Adrenal gland (tissue), 12 donors: ENCODE results near the gene HDAC1. TPM values are rescaled to one million over a fixed set of nuclear protein-coding genes. Genes with fewer than 3 reads are reported as not detected.

Experiments
- DNase-seq, 7 donors: peaks; one replicate each; pipeline ENCODE4 v3.0.0-alpha.2; 2019 to 2020
- H3K27ac ChIP-seq, 5 donors: fragments of 200-600 bp; sonication (generic) in 4 of 5; 1 replicate in 3 of 5; 2 replicates in 2 of 5; pipeline versions ENCODE4 v1.5.1 to v1.8.0; 2016 to 2020; ENCODE audit warnings: mild to moderate bottlenecking in 1 of 5
- H3K27me3 ChIP-seq: fragments of 200-600 bp; 2 replicates; pipeline ENCODE4 v1.8.0; 2021
- H3K36me3 ChIP-seq, 2 donors: fragments of 200-600 bp; replicated peaks in 1 of 2; 1 replicate in 1 of 2; 2 replicates in 1 of 2; pipeline versions ENCODE4 v1.5.1 to v1.8.0; 2018 to 2022
- H3K4me1 ChIP-seq, 2 donors: fragments of 200-600 bp; replicated peaks in 1 of 2; 1 replicate in 1 of 2; 2 replicates in 1 of 2; pipeline versions ENCODE4 v1.5.1 to v1.8.0; 2018 to 2021
- H3K4me3 ChIP-seq, 4 donors: fragments of 200-600 bp; sonication (generic) in 3 of 4; one replicate each; pipeline ENCODE4 v1.5.1; 2016 to 2018
- H3K9me3 ChIP-seq, 3 donors: fragments of 200-600 bp; sonication (generic) in 1 of 3; replicated peaks in 1 of 3; 1 replicate in 2 of 3; 2 replicates in 1 of 3; pipeline versions ENCODE4 v1.5.1 to v1.8.0; 2016 to 2021
- CTCF ChIP-seq, 6 experiments: fragments of 450-650 bp in 4 of 6; fragments of 200-600 bp in 2 of 6; sonication (generic) in 1 of 6; IDR thresholded peaks; 1 replicate in 5 of 6; 2 replicates in 1 of 6; pipeline versions ENCODE4 v1.5.1 to v1.8.0; 2016 to 2021; ENCODE audit warnings: antibody characterized with exemption in 6 of 6, mild to moderate bottlenecking in 2 of 6, moderate library complexity in 1 of 6
- POLR2A ChIP-seq, 2 donors: fragments of 450-650 bp; IDR thresholded peaks; one replicate each; pipeline ENCODE4 v1.6.1; 2017; ENCODE audit warnings: antibody characterized with exemption in 2 of 2, mild to moderate bottlenecking in 2 of 2, moderate library complexity in 1 of 2
- WGBS, 4 donors: extraction: QIAGEN DNeasy Blood & Tissue Kit in 2 of 4; methylation state at CpG; one replicate each; pipeline versions ENCODE4 v1.1.5 to v1.1.7; 2013 to 2017; 5-methylcytosine and 5-hydroxymethylcytosine counted together
- intact Hi-C, 2 donors: fragments of 100-400 bp; cut with DNase I; formaldehyde crosslinking; loops; one replicate each; pipeline versions ENCODE4 v1.14.1 to v1.15.0; 2022 to 2023
- polyA plus RNA-seq, 3 donors: library from polyadenylated mRNA; stranded (reverse); fragments of 200-250 nt in 2 of 3; fragments of 350-450 nt in 1 of 3; fragmentation: Illumina TruSeq in 1 of 3; extraction: RNeasy Lipid Tissue Mini Kit (QIAGEN cat#74804) in 1 of 3; gene quantifications; one replicate each; pipeline ENCODE4 v1.2.3, GENCODE V29; 2013 to 2014
- total RNA-seq, 9 donors: library from RNA; depleted of rRNA in 4 of 9; stranded (reverse); fragments of >200 nt in 4 of 9; fragments of 120-200 nt in 1 of 9; fragmentation: NEBNext Ultra II Directional in 1 of 9; extraction: Animal tissue kit (Norgen Biotek cat#: 25700) in 1 of 9; gene quantifications; one replicate each; pipeline versions ENCODE4 v1.1.0 to v1.2.4, GENCODE V29; 2013 to 2023
- donor health status: healthy with polysubstance abuse.
- donor health status: Bipolar disorder and iron deficiency.
- donor health status: DM: yes; HTN: yes; CAD: no.
- donor health status: DM: no; HTN: no; CAD: no.
- donor health status: DM: no; HTN: no; CAD: no.
- donor health status: DM: yes; HTN: yes; CAD: no.

Gene HDAC1
- total and polyA plus RNA-seq, 12 donors, result 52.2 to 95.2 (median 71.2) TPM

DNA sequence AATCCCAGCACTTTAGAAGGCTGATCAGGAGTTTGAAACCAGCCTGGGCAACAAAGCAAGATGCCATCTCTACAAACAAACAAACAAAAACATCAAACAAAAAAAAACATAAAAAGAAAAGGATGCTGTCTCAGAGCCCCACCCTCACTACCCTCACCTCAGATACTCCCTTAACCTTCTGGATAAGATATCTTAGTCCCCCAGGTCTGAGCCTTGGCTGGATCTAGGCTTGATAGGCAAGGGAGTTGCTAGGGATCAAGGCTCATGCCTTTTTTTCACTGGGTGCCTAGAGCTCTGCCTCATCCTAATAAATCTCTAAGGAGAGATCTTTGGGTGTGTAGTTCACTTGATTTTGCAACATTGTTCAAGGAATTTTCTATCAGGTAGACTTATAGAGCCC, 7.4 kb downstream of the HDAC1 start:
- H3K27me3 ChIP-seq, result no peaks in the 10 kb centered on the region
- no peak for DNase-seq
- intact Hi-C loops, result no loop called here
- no peak overlapping the region for H3K27ac ChIP-seq
- no peak overlapping the region for H3K4me3 ChIP-seq
- H3K4me1 ChIP-seq, result peaks cover 0 to 10% of the 10 kb centered on the region in 2 donors
- H3K36me3 ChIP-seq, result peaks cover 0 to 19% of the 10 kb centered on the region in 2 donors
- TF ChIP-seq POLR2A (IDR thresholded peaks at IDR 0.05) (no peak), CTCF (IDR thresholded peaks at IDR 0.05) (no peak)
- no peaks in the 10 kb centered on the region for H3K9me3 ChIP-seq

- no peak for DNase-seq
- 94 to 98% (median 97%) methylated on average over 3 of the region's 3 CpGs for WGBS, 4 donors
- Histone ChIP-seq H3K9me3 (no peaks in the 10 kb centered on the region), H3K27ac (peak overlapping the region in 1 of 5 donors; percentile 17), H3K27me3 (no peaks in the 10 kb centered on the region), H3K4me3 (no peak overlapping the region), H3K36me3 (peaks cover 0 to 32% of the 10 kb centered on the region in 2 donors), H3K4me1 (peaks cover 0 to 16% of the 10 kb centered on the region in 2 donors)
- TF ChIP-seq CTCF (IDR thresholded peaks at IDR 0.05), result no peak
- no peak for TF ChIP-seq POLR2A (IDR thresholded peaks at IDR 0.05)
- intact Hi-C loops, result no loop called here
Observed at GRCh38 chr1:32303358-32303757, 11.5 kb downstream of the HDAC1 start.

GRCh38 chr1:32303997-32304622, 12.2 kb downstream of the HDAC1 start:
- Histone ChIP-seq H3K4me1 (peaks cover 4 to 22% of the 10 kb centered on the region in 2 donors), H3K9me3 (no peaks in the 10 kb centered on the region), H3K36me3 (peaks cover 0 to 32% of the 10 kb centered on the region in 2 donors), H3K4me3 (no peak overlapping the region), H3K27ac (peak overlapping the region in 2 of 5 donors; percentile 17 to 50), H3K27me3 (no peaks in the 10 kb centered on the region)
- WGBS, 4 donors, result 45 to 55% (median 49%) methylated on average over 3 of the region's 3 CpGs
- DNase-seq, result peak in 2 of 7 donors; percentile 13 to 14
- TF ChIP-seq CTCF (IDR thresholded peaks at IDR 0.05) (no peak), POLR2A (IDR thresholded peaks at IDR 0.05) (no peak)
- intact Hi-C loops, result no loop called here

- Histone ChIP-seq H3K27me3 (no peaks in the 10 kb centered on the region), H3K4me1 (peaks cover 6 to 32% of the 10 kb centered on the region in 2 donors), H3K9me3 (no peaks in the 10 kb centered on the region), H3K27ac (no peak overlapping the region), H3K4me3 (no peak overlapping the region), H3K36me3 (peaks cover 0 to 32% of the 10 kb centered on the region in 2 donors)
- no peak for TF ChIP-seq POLR2A (IDR thresholded peaks at IDR 0.05)
- no peak for TF ChIP-seq CTCF (IDR thresholded peaks at IDR 0.05)
- intact Hi-C loops, result no loop called here
- WGBS, 4 donors, result 93 to 100% (median 97%) methylated on average over 2 of the region's 2 CpGs
- no peak for DNase-seq
Observed at GRCh38 chr1:32305310-32305709, 13.4 kb downstream of the HDAC1 start.
